SU-DHL-6 (cell line): ENCODE measurements around the gene KDM2A.

Experiments
- EZH2phosphoT487 ChIP-seq: fragments of 200-600 bp; sonication (generic), shearing (Covaris generic); conservative IDR thresholded peaks from 2 replicates; pipeline ENCODE4 v1.6.1; 2018; ENCODE audit warnings: mild to moderate bottlenecking, antibody characterized with exemption, low read length, moderate library complexity, mixed read lengths
- TF ChIP-seq, protein P1 (sequence below): fragments of 200-600 bp; sonication (generic); IDR thresholded peaks from one replicate; pipeline ENCODE4 v1.5.1; 2017; ENCODE audit warnings: antibody characterized with exemption, mild to moderate bottlenecking, low read length, moderate library complexity; ENCODE audit not compliant: insufficient read depth, poor library complexity, severe bottlenecking

DNA sequence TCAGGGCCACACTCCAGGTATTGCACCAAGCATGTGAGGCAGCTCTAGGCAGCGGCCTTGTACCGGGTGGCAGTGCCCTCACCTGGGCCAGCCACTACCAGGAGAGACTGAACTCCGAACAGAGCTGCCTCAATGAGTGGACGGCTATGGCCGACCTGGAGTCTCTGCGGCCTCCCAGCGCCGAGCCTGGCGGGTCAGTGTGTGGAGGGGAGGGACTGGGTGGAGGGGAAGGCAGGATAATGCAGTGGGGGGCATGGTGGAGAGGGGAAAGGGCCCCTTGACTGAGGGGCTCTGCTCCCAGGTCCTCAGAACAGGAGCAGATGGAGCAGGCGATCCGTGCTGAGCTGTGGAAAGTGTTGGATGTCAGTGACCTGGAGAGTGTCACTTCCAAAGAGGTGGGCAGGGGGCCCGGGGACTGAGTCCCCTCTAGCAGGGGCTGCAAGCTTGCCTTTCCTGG lies 188.5 kb downstream of the KDM2A start:
- TF ChIP-seq, protein P1, sequence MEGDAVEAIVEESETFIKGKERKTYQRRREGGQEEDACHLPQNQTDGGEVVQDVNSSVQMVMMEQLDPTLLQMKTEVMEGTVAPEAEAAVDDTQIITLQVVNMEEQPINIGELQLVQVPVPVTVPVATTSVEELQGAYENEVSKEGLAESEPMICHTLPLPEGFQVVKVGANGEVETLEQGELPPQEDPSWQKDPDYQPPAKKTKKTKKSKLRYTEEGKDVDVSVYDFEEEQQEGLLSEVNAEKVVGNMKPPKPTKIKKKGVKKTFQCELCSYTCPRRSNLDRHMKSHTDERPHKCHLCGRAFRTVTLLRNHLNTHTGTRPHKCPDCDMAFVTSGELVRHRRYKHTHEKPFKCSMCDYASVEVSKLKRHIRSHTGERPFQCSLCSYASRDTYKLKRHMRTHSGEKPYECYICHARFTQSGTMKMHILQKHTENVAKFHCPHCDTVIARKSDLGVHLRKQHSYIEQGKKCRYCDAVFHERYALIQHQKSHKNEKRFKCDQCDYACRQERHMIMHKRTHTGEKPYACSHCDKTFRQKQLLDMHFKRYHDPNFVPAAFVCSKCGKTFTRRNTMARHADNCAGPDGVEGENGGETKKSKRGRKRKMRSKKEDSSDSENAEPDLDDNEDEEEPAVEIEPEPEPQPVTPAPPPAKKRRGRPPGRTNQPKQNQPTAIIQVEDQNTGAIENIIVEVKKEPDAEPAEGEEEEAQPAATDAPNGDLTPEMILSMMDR = no peak
- no peak for TF ChIP-seq EZH2phosphoT487
